Liver (tissue), 9 donors: ENCODE results near the gene ERMP1. TPM values are rescaled to one million over a fixed set of nuclear protein-coding genes. Genes with fewer than 3 reads are reported as not detected.
A peak's percentile ranks its signal among the peaks of the same experiment; 100 is the strongest.

ENCODE experiments used
- DNase-seq: peaks from one replicate; pipeline ENCODE4 v3.0.0-alpha.2; 2017; ENCODE audit warnings: low spot score
- H3K27ac ChIP-seq, 2 donors: one replicate each; pipeline ENCODE4 v1.7.0; 2013; ENCODE audit warnings: inconsistent platforms in 2 of 2, low read length in 2 of 2, control low read depth in 1 of 2, low read depth in 1 of 2, mild to moderate bottlenecking in 1 of 2
- H3K27me3 ChIP-seq, 4 donors: one replicate each; pipeline versions ENCODE4 v1.6.1 to v1.7.0; 2013; ENCODE audit warnings: low read length in 3 of 4, inconsistent platforms in 1 of 4, mild to moderate bottlenecking in 1 of 4, moderate library complexity in 1 of 4; ENCODE audit not compliant: control insufficient read depth in 4 of 4, insufficient read depth in 4 of 4
- H3K36me3 ChIP-seq, 4 donors: one replicate each; pipeline versions ENCODE4 v1.6.1 to v1.7.0; 2013; ENCODE audit warnings: low read length in 3 of 4, mild to moderate bottlenecking in 3 of 4, low read depth in 1 of 4, moderate library complexity in 1 of 4; ENCODE audit not compliant: control insufficient read depth in 4 of 4, insufficient read depth in 3 of 4
- H3K4me1 ChIP-seq, 4 donors: one replicate each; pipeline versions ENCODE4 v1.6.1 to v1.7.0; 2013; ENCODE audit warnings: low read length in 3 of 4, mild to moderate bottlenecking in 3 of 4, moderate library complexity in 1 of 4; ENCODE audit not compliant: control insufficient read depth in 4 of 4, insufficient read depth in 4 of 4
- H3K4me3 ChIP-seq, 3 donors: one replicate each; pipeline versions ENCODE4 v1.6.1 to v1.7.0; 2013; ENCODE audit warnings: low read length in 3 of 3, control low read depth in 1 of 3, low read depth in 1 of 3, mild to moderate bottlenecking in 1 of 3
- H3K9ac ChIP-seq, 2 donors: one replicate each; pipeline ENCODE4 v1.7.0; 2013; ENCODE audit warnings: low read length in 2 of 2, mild to moderate bottlenecking in 2 of 2, moderate library complexity in 2 of 2, control low read depth in 1 of 2, low read depth in 1 of 2
- H3K9me3 ChIP-seq, 4 donors: one replicate each; pipeline versions ENCODE4 v1.6.1 to v1.7.0; 2013; ENCODE audit warnings: low read length in 3 of 4; ENCODE audit not compliant: control insufficient read depth in 4 of 4
- ATF3 ChIP-seq: IDR thresholded peaks from 2 replicates; pipeline ENCODE4 v1.6.1; 2016; ENCODE audit warnings: antibody characterized with exemption
- EGR1 ChIP-seq, 2 donors: IDR thresholded peaks; 2 replicates each; pipeline ENCODE4 v1.6.1; 2016 to 2018; ENCODE audit warnings: antibody characterized with exemption in 2 of 2, low read depth in 2 of 2
- FOXA1 ChIP-seq: IDR thresholded peaks from 2 replicates; pipeline ENCODE4 v1.6.1; 2016; ENCODE audit warnings: antibody characterized with exemption
- FOXA2 ChIP-seq: IDR thresholded peaks from 2 replicates; pipeline ENCODE4 v1.6.1; 2016; ENCODE audit warnings: antibody characterized with exemption
- GABPA ChIP-seq, 2 donors: IDR thresholded peaks in 1 of 2; conservative IDR thresholded peaks in 1 of 2; 2 replicates each; pipeline ENCODE4 v1.6.1; 2016; ENCODE audit warnings: antibody characterized with exemption in 2 of 2, mild to moderate bottlenecking in 1 of 2, moderate library complexity in 1 of 2
- HNF4A ChIP-seq, 2 donors: conservative IDR thresholded peaks; 2 replicates each; pipeline ENCODE4 v1.6.1; 2016; ENCODE audit warnings: antibody characterized with exemption in 2 of 2, mild to moderate bottlenecking in 2 of 2
- HNF4G ChIP-seq: IDR thresholded peaks from 2 replicates; pipeline ENCODE4 v1.6.1; 2016; ENCODE audit warnings: antibody characterized with exemption
- JUND ChIP-seq, 2 donors: IDR thresholded peaks; 2 replicates each; pipeline ENCODE4 v1.6.1; 2016; ENCODE audit warnings: antibody characterized with exemption in 2 of 2
- NR2F2 ChIP-seq: IDR thresholded peaks from 2 replicates; pipeline ENCODE4 v1.6.1; 2016; ENCODE audit warnings: antibody characterized with exemption
- RAD21 ChIP-seq, 2 donors: IDR thresholded peaks; 2 replicates each; pipeline ENCODE4 v1.6.1; 2016; ENCODE audit warnings: antibody characterized with exemption in 2 of 2, mild to moderate bottlenecking in 2 of 2
- RXRA ChIP-seq, 2 donors: IDR thresholded peaks; 2 replicates each; pipeline ENCODE4 v1.6.1; 2017 to 2018; ENCODE audit warnings: antibody characterized with exemption in 2 of 2, mild to moderate bottlenecking in 1 of 2
- SP1 ChIP-seq: IDR thresholded peaks from 2 replicates; pipeline ENCODE4 v1.6.1; 2018; ENCODE audit warnings: antibody characterized with exemption, mild to moderate bottlenecking
- TAF1 ChIP-seq: conservative IDR thresholded peaks from 2 replicates; pipeline ENCODE4 v1.6.1; 2016; ENCODE audit warnings: antibody characterized with exemption, mild to moderate bottlenecking
- YY1 ChIP-seq: IDR thresholded peaks from 2 replicates; pipeline ENCODE4 v1.6.1; 2016; ENCODE audit warnings: antibody characterized with exemption, mild to moderate bottlenecking
- WGBS: extraction: QIAGEN DNeasy Blood & Tissue Kit; methylation state at CpG from one replicate; pipeline ENCODE4 v1.1.7; 2013; 5-methylcytosine and 5-hydroxymethylcytosine counted together
- polyA plus RNA-seq, 2 donors: library from polyadenylated mRNA; stranded (reverse) in 1 of 2; unstranded in 1 of 2; fragments of 200-250 nt in 1 of 2; fragments of >200 nt in 1 of 2; fragmentation: Nextera tagmentation in 1 of 2; extraction: Ambion mirVana in 1 of 2; gene quantifications; one replicate each; pipeline versions ENCODE4 v1.2.1 to v1.2.3, GENCODE V29; 2013 to 2015
- total RNA-seq, 2 donors: library from RNA; depleted of rRNA; stranded (reverse); fragments of >200 nt; gene quantifications; one replicate each; pipeline ENCODE4 v1.2.3, GENCODE V29; 2014
- TF ChIP-seq, protein P1 (sequence below): fragments of 150-350 bp; IDR thresholded peaks from 2 replicates; pipeline ENCODE4 v1.5.1; 2017; ENCODE audit warnings: improper control_type of control experiment, low read depth, low read length; ENCODE audit not compliant: missing input control
- TF ChIP-seq, protein P2 (sequence below): IDR thresholded peaks from 2 replicates; pipeline ENCODE4 v1.6.1; 2016; ENCODE audit warnings: antibody characterized with exemption
- donor health status: healthy.
- donor health status: healthy.
- donor health status: healthy.
- donor health status: healthy.
- donor health status: healthy.

ERMP1 gene
- total and polyA plus RNA-seq, 4 donors: 2.7 to 19.5 (median 9.6) TPM

GRCh38 chr9:5846501-5846921 is 13.6 kb upstream of the ERMP1 start:
- Histone ChIP-seq H3K36me3 (no peaks in the 10 kb centered on the region), H3K4me1 (no peaks in the 10 kb centered on the region), H3K27ac (no peak overlapping the region), H3K9ac (no peak overlapping the region), H3K27me3 (no peaks in the 10 kb centered on the region), H3K9me3 (no peaks in the 10 kb centered on the region), H3K4me3 (no peak overlapping the region)
- peak; percentile 12 to 71 for TF ChIP-seq HNF4A (conservative IDR thresholded peaks at IDR 0.05)
- TF ChIP-seq NR2F2: no peak
- TF ChIP-seq JUND (IDR thresholded peaks at IDR 0.05): no peak
- TF ChIP-seq, protein P1, sequence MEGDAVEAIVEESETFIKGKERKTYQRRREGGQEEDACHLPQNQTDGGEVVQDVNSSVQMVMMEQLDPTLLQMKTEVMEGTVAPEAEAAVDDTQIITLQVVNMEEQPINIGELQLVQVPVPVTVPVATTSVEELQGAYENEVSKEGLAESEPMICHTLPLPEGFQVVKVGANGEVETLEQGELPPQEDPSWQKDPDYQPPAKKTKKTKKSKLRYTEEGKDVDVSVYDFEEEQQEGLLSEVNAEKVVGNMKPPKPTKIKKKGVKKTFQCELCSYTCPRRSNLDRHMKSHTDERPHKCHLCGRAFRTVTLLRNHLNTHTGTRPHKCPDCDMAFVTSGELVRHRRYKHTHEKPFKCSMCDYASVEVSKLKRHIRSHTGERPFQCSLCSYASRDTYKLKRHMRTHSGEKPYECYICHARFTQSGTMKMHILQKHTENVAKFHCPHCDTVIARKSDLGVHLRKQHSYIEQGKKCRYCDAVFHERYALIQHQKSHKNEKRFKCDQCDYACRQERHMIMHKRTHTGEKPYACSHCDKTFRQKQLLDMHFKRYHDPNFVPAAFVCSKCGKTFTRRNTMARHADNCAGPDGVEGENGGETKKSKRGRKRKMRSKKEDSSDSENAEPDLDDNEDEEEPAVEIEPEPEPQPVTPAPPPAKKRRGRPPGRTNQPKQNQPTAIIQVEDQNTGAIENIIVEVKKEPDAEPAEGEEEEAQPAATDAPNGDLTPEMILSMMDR: no peak
- TF ChIP-seq RXRA (IDR thresholded peaks at IDR 0.05): peak in 1 of 2 donors; percentile 76
- TF ChIP-seq TAF1: no peak
- peak in 1 of 2 donors; percentile 45 for TF ChIP-seq EGR1 (IDR thresholded peaks at IDR 0.05; ENCODE audit: low read depth in 2 of 2)
- no peak for TF ChIP-seq SP1
- no peak for TF ChIP-seq RAD21 (IDR thresholded peaks at IDR 0.05)
- no peak for TF ChIP-seq YY1
- no peak for TF ChIP-seq FOXA1
- no peak for DNase-seq
- WGBS: 79% methylated on average over 4 of the region's 4 CpGs

GRCh38 chr9:5846096-5846495 is 13.2 kb upstream of the ERMP1 start:
- 98% methylated on average over 1 of the region's 1 CpG for WGBS
- Histone ChIP-seq H3K4me1 (no peaks in the 10 kb centered on the region), H3K9me3 (no peaks in the 10 kb centered on the region), H3K27me3 (no peaks in the 10 kb centered on the region), H3K4me3 (no peak overlapping the region), H3K36me3 (no peaks in the 10 kb centered on the region), H3K27ac (no peak overlapping the region), H3K9ac (no peak overlapping the region)
- TF ChIP-seq GABPA (IDR thresholded peaks at IDR 0.05 in 1 of 2, conservative IDR thresholded peaks at IDR 0.05 in 1 of 2) (no peak), SP1 (no peak), FOXA2 (no peak), NR2F2 (no peak), EGR1 (IDR thresholded peaks at IDR 0.05; ENCODE audit: low read depth in 2 of 2) (no peak), TAF1 (no peak), HNF4G (no peak), ATF3 (no peak), RAD21 (IDR thresholded peaks at IDR 0.05) (no peak), HNF4A (conservative IDR thresholded peaks at IDR 0.05) (no peak)
- TF ChIP-seq, protein P2, sequence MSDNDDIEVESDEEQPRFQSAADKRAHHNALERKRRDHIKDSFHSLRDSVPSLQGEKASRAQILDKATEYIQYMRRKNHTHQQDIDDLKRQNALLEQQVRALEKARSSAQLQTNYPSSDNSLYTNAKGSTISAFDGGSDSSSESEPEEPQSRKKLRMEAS: no peak
- TF ChIP-seq, protein P1: no peak
- no peak for DNase-seq
